ENCODE data around the gene SERPINA3.
"Not testable (repeated sequence)": the region's sequence is repeated elsewhere in the genome, so short reads cannot be mapped to it uniquely, and the experiment has no call there.

Gene SERPINA3

GRCh38 chr14:94630396-94630795 is 18.2 kb downstream of the SERPINA3 start:
- in situ Hi-C loops (cut with HindIII; ENCODE audit: low sequenced_read_pairs): no loop called here

GRCh38 chr14:94631050-94631449 is 18.9 kb downstream of the SERPINA3 start:
- in situ Hi-C loops (cut with HindIII; ENCODE audit: low sequenced_read_pairs): no loop called here

- in situ Hi-C loops (cut with HindIII; ENCODE audit: low sequenced_read_pairs): no loop called here
These were observed 19.5 kb downstream of the SERPINA3 start for GRCh38 chr14:94631536-94632304.

GRCh38 chr14:94632305-94632590 is 20.1 kb downstream of the SERPINA3 start:
- in situ Hi-C loops (cut with HindIII; ENCODE audit: low sequenced_read_pairs): no loop called here

GRCh38 chr14:94633121-94633520 is 20.9 kb downstream of the SERPINA3 start:
- in situ Hi-C loops (cut with HindIII; ENCODE audit: low sequenced_read_pairs): no loop called here

- in situ Hi-C loops (cut with HindIII; ENCODE audit: low sequenced_read_pairs): no loop called here
These were observed 23.0 kb downstream of the SERPINA3 start for GRCh38 chr14:94635154-94635553.

- in situ Hi-C loops (cut with HindIII; ENCODE audit: low sequenced_read_pairs): no loop called here
These were observed 24.7 kb downstream of the SERPINA3 start for GRCh38 chr14:94636744-94637412.

GRCh38 chr14:94637814-94638213 is 25.6 kb downstream of the SERPINA3 start:
- in situ Hi-C loops (cut with HindIII; ENCODE audit: low sequenced_read_pairs): not testable (repeated sequence)

GRCh38 chr14:94638339-94638738 is 26.1 kb downstream of the SERPINA3 start:
- in situ Hi-C loops (cut with HindIII; ENCODE audit: low sequenced_read_pairs): no loop called here

GRCh38 chr14:94638961-94639817 is 27.0 kb downstream of the SERPINA3 start:
- in situ Hi-C loops (cut with HindIII; ENCODE audit: low sequenced_read_pairs): no loop called here

GRCh38 chr14:94640721-94641631 is 28.8 kb downstream of the SERPINA3 start:
- in situ Hi-C loops (cut with HindIII; ENCODE audit: low sequenced_read_pairs): loop anchor here (5.0 kb wide), 1 partner anchor 49 kb away; no protein-coding TSS in a partner anchor

GRCh38 chr14:94641632-94641955 is 29.4 kb downstream of the SERPINA3 start:
- in situ Hi-C loops (cut with HindIII; ENCODE audit: low sequenced_read_pairs): loop anchor here (5.0 kb wide), 1 partner anchor 49 kb away; no protein-coding TSS in a partner anchor

GRCh38 chr14:94643316-94644101 is 31.3 kb downstream of the SERPINA3 start:
- in situ Hi-C loops (cut with HindIII; ENCODE audit: low sequenced_read_pairs): loop anchor here (5.0 kb wide), 1 partner anchor 51 kb away; no protein-coding TSS in a partner anchor

- in situ Hi-C loops (cut with HindIII; ENCODE audit: low sequenced_read_pairs): loop anchor here (5.0 kb wide), 1 partner anchor 52 kb away; no protein-coding TSS in a partner anchor
These were observed 31.9 kb downstream of the SERPINA3 start for GRCh38 chr14:94644102-94644535.

GRCh38 chr14:94646066-94646465 is 33.9 kb downstream of the SERPINA3 start:
- in situ Hi-C loops (cut with HindIII; ENCODE audit: low sequenced_read_pairs): no loop called here

GRCh38 chr14:94646481-94646880 is 34.3 kb downstream of the SERPINA3 start:
- in situ Hi-C loops (cut with HindIII; ENCODE audit: low sequenced_read_pairs): no loop called here

- in situ Hi-C loops (cut with HindIII; ENCODE audit: low sequenced_read_pairs): no loop called here
These were observed 36.6 kb downstream of the SERPINA3 start for GRCh38 chr14:94648801-94649200.

- in situ Hi-C loops (cut with HindIII; ENCODE audit: low sequenced_read_pairs): no loop called here
These were observed 37.6 kb downstream of the SERPINA3 start for GRCh38 chr14:94649543-94650443.

- in situ Hi-C loops (cut with HindIII; ENCODE audit: low sequenced_read_pairs): no loop called here
These were observed 38.2 kb downstream of the SERPINA3 start for GRCh38 chr14:94650444-94650775.

Measured in DLD1 (cell line).